ENCODE measurements around the gene BDH2. TPM values are rescaled to one million over a fixed set of nuclear protein-coding genes. Genes with fewer than 3 reads are reported as not detected.

Gene BDH2
- polyA plus RNA-seq, 1 donor from 2014 or later: 12.9 TPM

DNA sequence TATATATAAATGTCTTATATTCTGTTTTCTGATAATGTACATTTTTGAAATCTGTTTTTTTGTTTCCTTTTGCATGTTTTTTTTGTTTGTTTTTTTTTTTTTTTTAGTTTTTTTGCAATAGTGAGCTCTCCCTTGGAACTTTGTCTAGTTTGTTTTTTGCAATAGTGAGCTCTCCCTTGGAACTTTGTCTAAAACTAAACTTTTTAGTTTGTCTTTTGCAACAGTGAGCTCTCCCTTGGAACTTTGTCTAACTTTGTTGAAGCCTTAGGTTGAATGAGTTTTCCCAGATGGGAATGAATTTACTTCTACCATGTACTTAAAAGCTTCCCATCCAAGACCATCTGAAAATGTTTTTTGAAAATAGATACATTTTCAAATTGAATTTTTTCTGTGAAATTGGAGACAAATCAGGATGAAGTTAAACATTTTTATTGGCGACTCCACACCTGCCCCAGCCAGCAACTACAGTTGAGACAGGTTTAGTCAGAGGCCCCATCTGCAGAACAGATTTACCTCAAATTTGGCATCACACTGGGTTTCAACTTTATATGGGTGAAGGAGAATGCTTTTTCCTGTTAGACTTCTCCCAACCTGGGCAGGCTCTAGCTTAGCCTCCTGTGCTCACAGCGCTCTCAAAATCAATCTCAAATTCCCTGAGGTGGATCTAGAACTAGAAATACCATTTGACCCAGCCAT is 39.0 kb downstream of the BDH2 start:
- no peak for TF ChIP-seq EZH2 (IDR thresholded peaks at IDR 0.05; ENCODE audit: borderline replicate concordance, insufficient read depth, low read length, poor library complexity, severe bottlenecking)
- no peak for TF ChIP-seq POLR2AphosphoS5 (IDR thresholded peaks at IDR 0.05)
- TF ChIP-seq EP300 (conservative IDR thresholded peaks at IDR 0.05; ENCODE audit: poor library complexity, severe bottlenecking): no peak
- TF ChIP-seq TAF1 (IDR thresholded peaks at IDR 0.05; ENCODE audit: low read depth): no peak
- TF ChIP-seq SMC3 (conservative IDR thresholded peaks at IDR 0.05; ENCODE audit: poor library complexity): no peak
- TF ChIP-seq REST (IDR thresholded peaks at IDR 0.05; ENCODE audit: borderline replicate concordance): no peak
- no peak for TF ChIP-seq RAD21 (conservative IDR thresholded peaks at IDR 0.05)
- TF ChIP-seq MXI1 (conservative IDR thresholded peaks at IDR 0.05; ENCODE audit: poor library complexity, severe bottlenecking): no peak
- TF ChIP-seq, protein P1, sequence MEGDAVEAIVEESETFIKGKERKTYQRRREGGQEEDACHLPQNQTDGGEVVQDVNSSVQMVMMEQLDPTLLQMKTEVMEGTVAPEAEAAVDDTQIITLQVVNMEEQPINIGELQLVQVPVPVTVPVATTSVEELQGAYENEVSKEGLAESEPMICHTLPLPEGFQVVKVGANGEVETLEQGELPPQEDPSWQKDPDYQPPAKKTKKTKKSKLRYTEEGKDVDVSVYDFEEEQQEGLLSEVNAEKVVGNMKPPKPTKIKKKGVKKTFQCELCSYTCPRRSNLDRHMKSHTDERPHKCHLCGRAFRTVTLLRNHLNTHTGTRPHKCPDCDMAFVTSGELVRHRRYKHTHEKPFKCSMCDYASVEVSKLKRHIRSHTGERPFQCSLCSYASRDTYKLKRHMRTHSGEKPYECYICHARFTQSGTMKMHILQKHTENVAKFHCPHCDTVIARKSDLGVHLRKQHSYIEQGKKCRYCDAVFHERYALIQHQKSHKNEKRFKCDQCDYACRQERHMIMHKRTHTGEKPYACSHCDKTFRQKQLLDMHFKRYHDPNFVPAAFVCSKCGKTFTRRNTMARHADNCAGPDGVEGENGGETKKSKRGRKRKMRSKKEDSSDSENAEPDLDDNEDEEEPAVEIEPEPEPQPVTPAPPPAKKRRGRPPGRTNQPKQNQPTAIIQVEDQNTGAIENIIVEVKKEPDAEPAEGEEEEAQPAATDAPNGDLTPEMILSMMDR (IDR thresholded peaks at IDR 0.05; ENCODE audit: poor library complexity, severe bottlenecking): no peak
- no peak overlapping the region for H3K9ac ChIP-seq (ENCODE audit: low read length)

GRCh38 chr4:103054030-103054429 is 45.6 kb downstream of the BDH2 start:
- Histone ChIP-seq H3K27me3 (ENCODE audit: insufficient read depth, low read depth, low read length) (no peaks in the 10 kb centered on the region), H3K9me2 (ENCODE audit: insufficient read depth, low read length) (no peaks in the 10 kb centered on the region), H3K27ac (ENCODE audit: low read length) (no peak overlapping the region), H3K9me3 (ENCODE audit: low read length) (no peaks in the 10 kb centered on the region), H3K4me2 (ENCODE audit: low read length) (no peak overlapping the region), H3F3A (ENCODE audit: insufficient read depth, low read length, poor library complexity, severe bottlenecking) (no peaks in the 10 kb centered on the region), H3K9ac (ENCODE audit: low read length) (no peak overlapping the region), H3K4me3 (ENCODE audit: low read length) (no peak overlapping the region), H2AFZ (ENCODE audit: low read depth, low read length) (no peak overlapping the region), H4K20me1 (ENCODE audit: insufficient read depth) (no peaks in the 10 kb centered on the region), H3K36me3 (ENCODE audit: insufficient read depth, low read length) (no peaks in the 10 kb centered on the region), H3K79me2 (replicated peaks; ENCODE audit: insufficient read depth, low read length) (no peaks in the 10 kb centered on the region)
- TF ChIP-seq EP300 (conservative IDR thresholded peaks at IDR 0.05; ENCODE audit: poor library complexity, severe bottlenecking): no peak
- TF ChIP-seq SMC3 (conservative IDR thresholded peaks at IDR 0.05; ENCODE audit: poor library complexity): no peak
- TF ChIP-seq RAD21 (conservative IDR thresholded peaks at IDR 0.05): no peak
- no peak for TF ChIP-seq POLR2AphosphoS5 (IDR thresholded peaks at IDR 0.05)
- no peak for TF ChIP-seq MXI1 (conservative IDR thresholded peaks at IDR 0.05; ENCODE audit: poor library complexity, severe bottlenecking)
- TF ChIP-seq REST (IDR thresholded peaks at IDR 0.05; ENCODE audit: borderline replicate concordance): no peak

More for the DNA sequence above, 39.0 kb downstream of the BDH2 start:
- Histone ChIP-seq H3K27ac (ENCODE audit: low read length) (no peak overlapping the region), H3K36me3 (ENCODE audit: insufficient read depth, low read length) (no peaks in the 10 kb centered on the region), H2AFZ (ENCODE audit: low read depth, low read length) (no peak overlapping the region), H3K4me3 (ENCODE audit: low read length) (no peak overlapping the region), H3F3A (ENCODE audit: insufficient read depth, low read length, poor library complexity, severe bottlenecking) (no peaks in the 10 kb centered on the region), H3K4me2 (ENCODE audit: low read length) (no peak overlapping the region), H3K9me3 (ENCODE audit: low read length) (no peaks in the 10 kb centered on the region), H4K20me1 (ENCODE audit: insufficient read depth) (no peaks in the 10 kb centered on the region), H3K79me2 (replicated peaks; ENCODE audit: insufficient read depth, low read length) (no peaks in the 10 kb centered on the region), H3K27me3 (ENCODE audit: insufficient read depth, low read depth, low read length) (no peaks in the 10 kb centered on the region), H3K9me2 (ENCODE audit: insufficient read depth, low read length) (no peaks in the 10 kb centered on the region)
